Stomach (tissue), 9 donors: Measurements from ENCODE around the gene TBC1D7. TPM values are rescaled to one million over a fixed set of nuclear protein-coding genes. Genes with fewer than 3 reads are reported as not detected.

ENCODE experiments used
- DNase-seq, 2 donors: peaks; one replicate each; pipeline versions ENCODE4 v3.0.0 to v3.0.0-alpha.2; 2013 to 2019
- H3K27ac ChIP-seq, 5 donors: fragments of 200-600 bp in 4 of 5; sonication (generic) in 4 of 5; one replicate each; pipeline ENCODE4 v1.5.1; 2013 to 2019; ENCODE audit warnings: mild to moderate bottlenecking in 1 of 5, moderate library complexity in 1 of 5
- H3K27me3 ChIP-seq, 3 donors: fragments of 200-600 bp; sonication (generic); one replicate each; pipeline ENCODE4 v1.5.1; 2017 to 2019; ENCODE audit warnings: mixed run types in 1 of 3
- H3K36me3 ChIP-seq, 4 donors: fragments of 200-600 bp; sonication (generic); 1 replicate in 3 of 4; 2 replicates in 1 of 4; pipeline ENCODE4 v1.5.1; 2016 to 2019
- H3K4me1 ChIP-seq, 4 donors: fragments of 200-600 bp; sonication (generic); one replicate each; pipeline ENCODE4 v1.5.1; 2016 to 2019
- H3K4me3 ChIP-seq, 4 donors: fragments of 200-600 bp; sonication (generic) in 3 of 4; one replicate each; pipeline ENCODE4 v1.5.1; 2016 to 2019; ENCODE audit warnings: mild to moderate bottlenecking in 1 of 4
- H3K9me3 ChIP-seq, 4 donors: fragments of 200-600 bp; sonication (generic); one replicate each; pipeline ENCODE4 v1.5.1; 2016 to 2019
- CTCF ChIP-seq, 7 experiments: fragments of 450-650 bp in 4 of 7; fragments of 200-600 bp in 3 of 7; sonication (generic) in 3 of 7; IDR thresholded peaks; one replicate each; pipeline ENCODE4 v1.5.1; 2016 to 2019; ENCODE audit warnings: antibody characterized with exemption in 7 of 7, control low read depth in 2 of 7, mild to moderate bottlenecking in 1 of 7
- EP300 ChIP-seq: sonication (generic); formaldehyde crosslinking; IDR thresholded peaks from one replicate; pipeline ENCODE4 v1.6.1; 2017; ENCODE audit warnings: antibody characterized with exemption
- POLR2A ChIP-seq, 4 donors: fragments of 450-650 bp; IDR thresholded peaks; one replicate each; pipeline ENCODE4 v1.6.1; 2016; ENCODE audit warnings: antibody characterized with exemption in 4 of 4, control low read depth in 2 of 4, mild to moderate bottlenecking in 1 of 4, moderate library complexity in 1 of 4
- POLR2AphosphoS5 ChIP-seq, 3 donors: sonication (generic); formaldehyde crosslinking; IDR thresholded peaks; one replicate each; pipeline ENCODE4 v1.6.1; 2016; ENCODE audit warnings: antibody characterized with exemption in 3 of 3
- WGBS, 5 donors: extraction: QIAGEN DNeasy Blood & Tissue Kit in 3 of 5; methylation state at CpG; one replicate each; pipeline versions ENCODE4 v1.1.5 to v1.1.7; 2013 to 2018; 5-methylcytosine and 5-hydroxymethylcytosine counted together
- intact Hi-C: fragments of 100-400 bp; cut with DNase I; formaldehyde crosslinking; loops from one replicate; pipeline ENCODE4 v1.15.1; 2023; ENCODE audit warnings: low total_unique reads
- polyA plus RNA-seq, 3 donors: library from polyadenylated mRNA; stranded (reverse); fragments of 200-250 nt; gene quantifications; one replicate each; pipeline ENCODE4 v1.2.3, GENCODE V29; 2013
- total RNA-seq, 5 donors: library from RNA; depleted of rRNA; stranded (reverse); fragments of >200 nt; gene quantifications; one replicate each; pipeline versions ENCODE4 v1.1.0 to v1.2.3, GENCODE V29; 2014 to 2016
- donor health status: healthy with polysubstance abuse.
- donor health status: Bipolar disorder and iron deficiency.
- donor health status: healthy.

TBC1D7 gene
- total and polyA plus RNA-seq, 8 donors: 2.7 to 20.4 (median 9.6) TPM; not detected in 1

- intact Hi-C loops: no loop called here
- peaks cover 0 to 11% (median 0%) of the 10 kb centered on the region in 4 donors for H3K36me3 ChIP-seq
- no peak for DNase-seq
Measured at GRCh38 chr6:13262302-13263230, 65.8 kb downstream of the TBC1D7 start.

GRCh38 chr6:13261464-13261994, 66.8 kb downstream of the TBC1D7 start:
- H3K36me3 ChIP-seq: peaks cover 0 to 7% (median 0%) of the 10 kb centered on the region in 4 donors
- H3K4me1 ChIP-seq: peaks cover 0 to 5% (median 0%) of the 10 kb centered on the region in 4 donors
- no peak overlapping the region for H3K4me3 ChIP-seq
- TF ChIP-seq POLR2AphosphoS5 (IDR thresholded peaks at IDR 0.05): no peak
- no peak for TF ChIP-seq POLR2A (IDR thresholded peaks at IDR 0.05)
- TF ChIP-seq EP300: no peak
- H3K27ac ChIP-seq: no peak overlapping the region
- WGBS, 5 donors: 46 to 72% (median 63%) methylated on average over 1 of the region's 1 CpG
- no peaks in the 10 kb centered on the region for H3K9me3 ChIP-seq
- intact Hi-C loops: no loop called here
- no peaks in the 10 kb centered on the region for H3K27me3 ChIP-seq
- peak in 1 of 2 donors; percentile 41 for DNase-seq

More at GRCh38 chr6:13262302-13263230, 65.8 kb downstream of the TBC1D7 start:
- H3K4me3 ChIP-seq: no peak overlapping the region
- no peaks in the 10 kb centered on the region for H3K27me3 ChIP-seq
- no peak for TF ChIP-seq POLR2AphosphoS5 (IDR thresholded peaks at IDR 0.05)
- no peak for TF ChIP-seq CTCF (IDR thresholded peaks at IDR 0.05)
- TF ChIP-seq POLR2A (IDR thresholded peaks at IDR 0.05): no peak
- H3K9me3 ChIP-seq: no peaks in the 10 kb centered on the region
- no peak overlapping the region for H3K27ac ChIP-seq
- WGBS, 5 donors: 20 to 57% (median 35%) methylated on average over 1 of the region's 1 CpG
- H3K4me1 ChIP-seq: no peaks in the 10 kb centered on the region

- H3K36me3 ChIP-seq: no peaks in the 10 kb centered on the region
- H3K27ac ChIP-seq: no peak overlapping the region
- 82 to 93% (median 92%) methylated on average over 5 of the region's 5 CpGs for WGBS, 5 donors
- no peaks in the 10 kb centered on the region for H3K27me3 ChIP-seq
- H3K9me3 ChIP-seq: peaks cover 0 to 4% (median 2%) of the 10 kb centered on the region in 4 donors
- peaks cover 0 to 12% (median 0%) of the 10 kb centered on the region in 4 donors for H3K4me1 ChIP-seq
- TF ChIP-seq CTCF (IDR thresholded peaks at IDR 0.05) (no peak), POLR2AphosphoS5 (IDR thresholded peaks at IDR 0.05) (no peak), POLR2A (IDR thresholded peaks at IDR 0.05) (no peak), EP300 (no peak)
- intact Hi-C loops: no loop called here
- no peak for DNase-seq
- H3K4me3 ChIP-seq: no peak overlapping the region
Measured at GRCh38 chr6:13260831-13261230, 67.5 kb downstream of the TBC1D7 start.

- intact Hi-C loops: no loop called here
- no peaks in the 10 kb centered on the region for H3K27me3 ChIP-seq
Measured at GRCh38 chr6:13260101-13260598, 68.2 kb downstream of the TBC1D7 start.

More at GRCh38 chr6:13260101-13260598, 68.2 kb downstream of the TBC1D7 start:
- 83 to 96% (median 95%) methylated on average over 7 of the region's 7 CpGs for WGBS, 5 donors
- Histone ChIP-seq H3K27ac (no peak overlapping the region), H3K4me3 (no peak overlapping the region), H3K9me3 (peaks cover 0 to 8% (median 3%) of the 10 kb centered on the region in 4 donors), H3K4me1 (peaks cover 0 to 13% (median 0%) of the 10 kb centered on the region in 4 donors), H3K36me3 (no peaks in the 10 kb centered on the region)
- no peak for TF ChIP-seq EP300
- TF ChIP-seq POLR2A (IDR thresholded peaks at IDR 0.05): no peak
- no peak for TF ChIP-seq CTCF (IDR thresholded peaks at IDR 0.05)
- no peak for TF ChIP-seq POLR2AphosphoS5 (IDR thresholded peaks at IDR 0.05)
- DNase-seq: no peak
